Astrocyte (in vitro differentiated cells and primary cell): ENCODE data around the gene PIGZ. TPM values are rescaled to one million over a fixed set of nuclear protein-coding genes. Genes with fewer than 3 reads are reported as not detected.

Experiments used
- DNase-seq: peaks from one replicate; pipeline ENCODE4 v3.0.0-alpha.2; 2010; ENCODE audit warnings: low read depth
- FAIRE-seq: peaks from 2 replicates; lab custom pipeline; 2011; peaks lifted over from hg19 to GRCh38; lab: Jason Lieb, UNC
- H2AFZ ChIP-seq: 2 replicates; pipeline ENCODE4 v1.6.0; 2012; ENCODE audit warnings: low read depth, low read length, inconsistent platforms
- H3K27ac ChIP-seq: 2 replicates; pipeline ENCODE4 v1.5.1; 2011; ENCODE audit warnings: low read depth, low read length, inconsistent platforms
- H3K27me3 ChIP-seq: 2 replicates; pipeline ENCODE4 v1.6.0; 2011; ENCODE audit warnings: low read length, inconsistent platforms; ENCODE audit not compliant: insufficient read depth
- H3K36me3 ChIP-seq: 2 replicates; pipeline ENCODE4 v1.5.1; 2011; ENCODE audit warnings: low read length, inconsistent platforms; ENCODE audit not compliant: insufficient read depth
- H3K4me1 ChIP-seq: 2 replicates; pipeline ENCODE4 v1.5.1; 2011; ENCODE audit warnings: low read length, inconsistent platforms; ENCODE audit not compliant: insufficient read depth
- H3K4me2 ChIP-seq: 2 replicates; pipeline ENCODE4 v1.6.0; 2012; ENCODE audit warnings: low read length, inconsistent platforms
- H3K4me3 ChIP-seq: 2 replicates; pipeline ENCODE4 v1.5.1; 2011; ENCODE audit warnings: low read depth, mild to moderate bottlenecking, low read length, inconsistent platforms; ENCODE audit not compliant: insufficient read depth
- H3K79me2 ChIP-seq: 2 replicates; pipeline ENCODE4 v1.6.0; 2012; ENCODE audit warnings: mild to moderate bottlenecking, low read length, inconsistent platforms; ENCODE audit not compliant: insufficient read depth
- H3K9ac ChIP-seq: 2 replicates; pipeline ENCODE4 v1.6.0; 2012; ENCODE audit warnings: mild to moderate bottlenecking, low read length, inconsistent platforms
- H3K9me3 ChIP-seq: 2 replicates; pipeline ENCODE4 v1.5.1; 2012; ENCODE audit warnings: low read depth, mild to moderate bottlenecking, low read length, inconsistent platforms; ENCODE audit not compliant: insufficient read depth
- H4K20me1 ChIP-seq: 2 replicates; pipeline ENCODE4 v1.6.0; 2012; ENCODE audit warnings: low read length, inconsistent platforms; ENCODE audit not compliant: insufficient read depth
- H3K27ac Mint-ChIP-seq: one replicate; pipeline ENCODE4 v1.8.0; 2021; ENCODE audit warnings: mild to moderate bottlenecking, mixed read lengths; ENCODE audit not compliant: unreplicated experiment
- H3K27me3 Mint-ChIP-seq: one replicate; pipeline ENCODE4 v1.8.0; 2021; ENCODE audit warnings: low read depth, mixed read lengths; ENCODE audit not compliant: unreplicated experiment
- H3K36me3 Mint-ChIP-seq: one replicate; pipeline ENCODE4 v1.8.0; 2021; ENCODE audit warnings: low read depth, mixed read lengths; ENCODE audit not compliant: unreplicated experiment
- H3K4me1 Mint-ChIP-seq: one replicate; pipeline ENCODE4 v1.8.0; 2021; ENCODE audit warnings: low read depth, mixed read lengths; ENCODE audit not compliant: unreplicated experiment
- H3K4me3 Mint-ChIP-seq: one replicate; pipeline ENCODE4 v1.8.0; 2021; ENCODE audit warnings: mild to moderate bottlenecking, moderate library complexity, mixed read lengths; ENCODE audit not compliant: unreplicated experiment
- H3K9me3 Mint-ChIP-seq: one replicate; pipeline ENCODE4 v1.8.0; 2021; ENCODE audit warnings: mild to moderate bottlenecking, mixed read lengths; ENCODE audit not compliant: unreplicated experiment
- CTCF ChIP-seq: IDR thresholded peaks from 2 replicates; pipeline ENCODE4 v1.5.1; 2011; ENCODE audit warnings: low read depth, mild to moderate bottlenecking, inconsistent platforms, low read length, moderate library complexity; ENCODE audit not compliant: insufficient read depth
- EZH2 ChIP-seq: IDR thresholded peaks from 2 replicates; pipeline ENCODE4 v1.6.1; 2012; ENCODE audit warnings: mild to moderate bottlenecking, low read length, inconsistent platforms; ENCODE audit not compliant: insufficient read depth
- total RNA-seq: library from RNA; stranded (reverse); gene quantifications from 2 replicates; pipeline ENCODE4 v1.2.1, GENCODE V29; 2021

The PIGZ gene
- total RNA-seq, 1 donor from 2014 or later = 0.54 TPM

DNA sequence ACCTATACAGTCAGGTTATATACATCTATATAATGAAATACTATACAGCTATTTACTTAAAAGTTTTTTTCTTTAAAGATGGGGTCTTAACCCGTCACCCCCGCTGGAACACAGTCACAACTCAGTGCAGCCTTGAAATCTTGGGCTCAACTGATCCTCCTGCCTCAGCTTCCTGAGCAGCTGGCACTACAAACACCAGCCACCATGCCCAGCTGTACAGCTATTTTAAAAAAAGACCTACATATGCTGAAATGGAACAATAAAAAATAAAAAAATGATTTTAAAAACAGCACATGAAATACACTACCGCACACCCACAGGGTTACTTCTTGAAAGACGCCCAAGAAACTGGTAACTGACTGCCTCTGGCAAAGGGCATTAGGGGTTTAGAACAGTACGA, 30.1 kb downstream of the PIGZ start:
- H3K27ac ChIP-seq = no peak overlapping the region
- H3K27me3 ChIP-seq = no peaks in the 10 kb centered on the region
- H3K4me1 Mint-ChIP-seq = peaks cover 16% of the 10 kb centered on the region
- H3K27me3 Mint-ChIP-seq = no peaks in the 10 kb centered on the region
- no peak overlapping the region for H3K4me2 ChIP-seq
- H3K4me1 ChIP-seq = peaks cover 15% of the 10 kb centered on the region
- no peak overlapping the region for H2AFZ ChIP-seq
- DNase-seq = no peak
- no peaks in the 10 kb centered on the region for H3K9me3 ChIP-seq
- H3K36me3 ChIP-seq = peaks cover 57% of the 10 kb centered on the region
- H3K4me3 ChIP-seq = no peak overlapping the region
- H3K9ac ChIP-seq = no peak overlapping the region
- H3K4me3 Mint-ChIP-seq = no peak overlapping the region
- H3K9me3 Mint-ChIP-seq = no peaks in the 10 kb centered on the region
- H3K36me3 Mint-ChIP-seq = peaks cover 13% of the 10 kb centered on the region
- TF ChIP-seq CTCF (no peak), EZH2 (no peak)
- peak overlapping the region; percentile 41 for H3K27ac Mint-ChIP-seq
- H3K79me2 ChIP-seq = peaks cover 64% of the 10 kb centered on the region
- peaks cover 32% of the 10 kb centered on the region for H4K20me1 ChIP-seq
- no peak for FAIRE-seq

DNA sequence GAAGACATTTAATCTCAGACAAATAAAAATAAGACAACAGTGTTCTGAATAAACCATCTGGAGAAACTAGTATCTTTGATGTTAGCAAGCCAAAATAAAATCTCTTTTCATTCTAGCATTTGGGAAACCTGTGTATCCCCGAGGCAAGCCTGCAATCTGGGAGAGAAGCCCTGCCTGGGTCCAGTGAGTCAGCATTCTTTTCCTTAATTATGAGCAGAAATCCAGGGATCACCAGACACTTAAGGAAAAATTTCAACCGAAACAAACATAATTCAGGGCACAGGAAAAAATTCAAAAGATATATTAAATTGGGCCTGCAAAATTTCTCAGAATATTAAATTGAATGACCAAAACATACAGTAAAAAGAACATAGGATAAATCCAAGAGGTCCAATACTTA, 30.5 kb downstream of the PIGZ start:
- Mint-ChIP-seq H3K27ac (no peak overlapping the region), H3K27me3 (no peaks in the 10 kb centered on the region), H3K9me3 (no peaks in the 10 kb centered on the region), H3K4me3 (no peak overlapping the region), H3K36me3 (peaks cover 15% of the 10 kb centered on the region), H3K4me1 (peaks cover 13% of the 10 kb centered on the region)
- H3K27ac ChIP-seq = no peak overlapping the region
- no peaks in the 10 kb centered on the region for H3K9me3 ChIP-seq
- TF ChIP-seq EZH2 (no peak), CTCF (no peak)
- no peak overlapping the region for H3K9ac ChIP-seq
- H2AFZ ChIP-seq = no peak overlapping the region
- peaks cover 59% of the 10 kb centered on the region for H3K79me2 ChIP-seq
- no peak overlapping the region for H3K4me3 ChIP-seq
- peaks cover 11% of the 10 kb centered on the region for H3K4me1 ChIP-seq
- DNase-seq = no peak
- FAIRE-seq = no peak
- peaks cover 60% of the 10 kb centered on the region for H3K36me3 ChIP-seq
- H4K20me1 ChIP-seq = peaks cover 28% of the 10 kb centered on the region
- no peaks in the 10 kb centered on the region for H3K27me3 ChIP-seq
- no peak overlapping the region for H3K4me2 ChIP-seq

GRCh38 chr3:196936288-196936687, 32.3 kb downstream of the PIGZ start:
- Histone ChIP-seq H3K27ac (no peak overlapping the region), H3K9ac (no peak overlapping the region), H3K36me3 (peaks cover 63% of the 10 kb centered on the region), H3K27me3 (no peaks in the 10 kb centered on the region), H3K4me3 (no peak overlapping the region), H3K4me1 (peaks cover 9% of the 10 kb centered on the region), H3K9me3 (no peaks in the 10 kb centered on the region), H3K79me2 (peaks cover 42% of the 10 kb centered on the region), H4K20me1 (peaks cover 28% of the 10 kb centered on the region), H2AFZ (no peak overlapping the region), H3K4me2 (no peak overlapping the region)
- Mint-ChIP-seq H3K27ac (no peak overlapping the region), H3K4me3 (no peak overlapping the region), H3K27me3 (no peaks in the 10 kb centered on the region), H3K9me3 (no peaks in the 10 kb centered on the region), H3K36me3 (peaks cover 23% of the 10 kb centered on the region), H3K4me1 (peaks cover 12% of the 10 kb centered on the region)
- DNase-seq = no peak
- TF ChIP-seq EZH2 (no peak), CTCF (no peak)
- no peak for FAIRE-seq
